ENCODE results near the gene FBXO30.

GRCh38 chr6:145763742-145764141, 50.9 kb downstream of the FBXO30 start:
- TF ChIP-seq POLR2A (IDR thresholded peaks at IDR 0.05; ENCODE audit: low read length) (no peak), GATA1 (IDR thresholded peaks at IDR 0.05; ENCODE audit: low read depth, low read length) (no peak)
